CD4-positive, alpha-beta T cell treated with Interferon alpha-2 for 1 hour (primary cell): ENCODE results near the gene AJAP1.
A peak's percentile ranks its signal among the peaks of the same experiment; 100 is the strongest.

Experiments used
- DNase-seq, 2 donors: peaks; one replicate each; pipeline ENCODE4 v3.0.0-alpha.2; 2020 to 2022

The AJAP1 gene

DNA sequence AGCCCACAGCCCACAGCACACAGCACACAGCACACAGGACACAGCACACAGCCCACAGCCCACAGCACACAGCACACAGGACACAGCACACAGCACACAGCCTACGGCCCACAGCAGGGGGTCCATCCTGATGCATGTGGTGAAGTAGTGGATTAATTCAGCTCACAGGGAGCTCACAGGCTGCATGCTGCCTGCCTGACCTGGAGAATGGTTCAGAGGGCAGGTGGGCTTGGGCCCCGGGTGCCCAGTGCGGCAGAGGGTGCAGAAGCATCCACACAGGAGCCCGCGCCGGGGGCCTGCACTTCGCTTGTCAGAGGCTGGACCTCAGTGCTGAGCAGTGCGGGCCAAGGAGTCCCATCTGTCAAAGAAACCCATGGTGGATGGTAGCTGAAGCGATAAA, 21.1 kb upstream of the AJAP1 start:
- no peak for DNase-seq

DNA sequence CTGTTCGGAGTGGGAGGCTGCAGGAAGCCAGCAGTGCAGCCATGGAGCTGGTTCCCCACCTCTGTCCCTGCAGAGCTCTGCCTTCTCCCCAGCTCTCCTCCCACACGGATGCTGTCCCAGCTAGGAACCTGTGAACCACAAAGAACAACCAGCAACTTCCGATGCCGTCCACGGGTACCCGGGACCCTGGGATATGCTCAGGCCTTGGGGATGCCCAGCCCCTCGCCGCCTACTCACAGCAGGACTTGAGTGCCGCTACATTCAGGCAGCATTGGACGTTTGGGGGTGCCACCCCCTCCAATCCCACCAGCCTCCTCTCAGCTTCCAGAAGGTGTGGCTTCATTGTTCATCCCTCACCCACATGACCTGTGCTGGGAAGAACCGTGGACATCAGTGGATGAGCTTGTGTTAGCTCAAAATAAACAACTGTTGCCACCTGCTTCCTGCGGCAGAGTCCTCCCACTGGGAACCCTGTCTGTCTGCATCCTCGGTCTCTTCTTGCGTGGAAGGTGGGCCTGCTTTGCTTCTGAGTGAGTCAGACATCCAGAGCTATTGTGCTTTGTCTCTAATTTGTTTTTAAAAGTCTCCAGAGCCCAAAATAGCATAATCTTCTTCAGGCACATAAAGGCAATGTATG, 20.1 kb upstream of the AJAP1 start:
- no peak for DNase-seq

DNA sequence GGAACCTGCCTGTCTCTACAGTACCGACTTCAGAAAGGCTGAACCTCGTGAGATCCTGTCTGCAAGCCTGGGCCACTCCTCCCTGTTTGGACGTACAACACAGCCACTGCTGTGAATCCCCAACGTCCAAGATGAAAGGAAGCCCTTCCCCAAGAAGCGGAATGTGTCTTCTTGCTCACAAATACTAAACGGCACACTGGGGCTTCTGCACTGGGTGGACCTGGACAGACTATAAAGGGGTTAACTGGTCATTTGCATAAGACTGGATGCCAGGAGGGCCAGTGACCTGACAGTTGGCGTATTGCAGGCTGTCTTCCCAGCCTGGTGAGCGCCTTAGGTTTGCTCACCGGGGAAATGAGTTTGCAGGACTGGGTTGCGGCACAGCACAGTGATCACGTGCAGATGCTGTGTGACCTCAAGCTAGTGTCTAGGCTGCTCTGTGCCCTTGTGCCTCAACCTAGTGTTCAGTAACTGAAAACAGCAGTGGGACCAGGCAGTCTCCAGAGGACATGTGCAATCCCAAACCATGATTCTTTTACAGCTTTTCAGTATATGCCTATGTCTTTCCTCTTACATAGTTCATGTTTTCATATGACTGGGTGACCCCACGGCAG, 19.5 kb upstream of the AJAP1 start:
- DNase-seq: no peak

GRCh38 chr1:4636186-4636585, 18.2 kb upstream of the AJAP1 start:
- no peak for DNase-seq

GRCh38 chr1:4636644-4637380, 17.6 kb upstream of the AJAP1 start:
- no peak for DNase-seq

DNA sequence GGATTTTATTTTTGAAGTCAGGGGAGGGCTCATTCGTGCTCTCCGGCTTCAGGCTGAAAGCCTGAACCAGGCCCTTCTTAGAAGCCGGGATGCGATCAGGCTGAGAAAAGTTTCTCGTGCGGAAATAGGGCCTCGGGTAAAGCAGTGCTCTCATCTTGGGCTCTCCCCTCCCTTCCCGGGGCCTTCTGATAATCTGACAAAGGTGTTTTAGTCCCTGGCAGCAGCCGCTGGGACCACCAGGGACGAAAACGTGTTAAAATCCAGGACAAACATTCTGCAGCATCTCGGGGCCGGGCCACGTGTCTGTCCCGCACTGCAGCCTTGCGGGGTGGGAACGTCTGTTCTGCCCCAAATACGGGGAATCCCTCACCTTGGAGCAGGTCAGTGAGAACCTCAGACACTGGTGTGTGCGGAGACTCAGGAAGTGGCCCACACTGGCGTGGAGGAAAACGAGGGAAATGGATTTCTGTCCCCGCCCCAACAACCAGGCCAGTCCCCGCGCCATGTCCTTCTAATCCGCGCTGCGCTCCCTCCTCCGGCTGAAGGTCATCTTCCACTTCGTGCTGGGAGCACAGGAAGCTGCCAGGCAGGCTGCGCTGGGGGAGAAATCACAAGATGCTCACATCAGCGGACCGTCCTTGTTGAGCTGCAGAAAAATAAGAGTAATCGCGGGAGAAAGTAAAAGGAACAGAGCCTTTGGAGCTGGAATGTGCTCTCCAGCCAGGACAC, 16.6 kb upstream of the AJAP1 start:
- DNase-seq: no peak

DNA sequence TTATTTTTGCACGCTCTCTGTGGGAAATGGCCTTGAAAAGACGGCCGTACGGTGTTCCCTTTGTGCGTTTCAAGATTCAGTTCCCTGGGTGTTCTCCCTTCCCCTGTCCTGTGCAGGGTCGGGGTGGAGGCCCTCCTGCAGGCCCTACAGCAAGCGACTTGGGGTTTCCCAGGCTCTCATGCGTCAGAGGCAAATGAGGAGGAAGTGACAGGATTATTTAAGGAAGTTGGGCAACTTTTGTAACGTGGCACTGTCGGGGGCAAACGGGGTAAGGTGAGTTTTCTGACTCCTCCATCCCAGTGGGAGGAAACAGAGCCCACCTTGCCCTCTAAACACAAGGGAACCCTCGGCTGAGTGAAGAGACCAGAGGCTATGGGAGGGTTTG, 16.1 kb upstream of the AJAP1 start:
- DNase-seq: no peak

- no peak for DNase-seq
Observed at GRCh38 chr1:4640931-4641330, 13.5 kb upstream of the AJAP1 start.

- DNase-seq: no peak
Observed at GRCh38 chr1:4647391-4647790, 7.0 kb upstream of the AJAP1 start.

DNA sequence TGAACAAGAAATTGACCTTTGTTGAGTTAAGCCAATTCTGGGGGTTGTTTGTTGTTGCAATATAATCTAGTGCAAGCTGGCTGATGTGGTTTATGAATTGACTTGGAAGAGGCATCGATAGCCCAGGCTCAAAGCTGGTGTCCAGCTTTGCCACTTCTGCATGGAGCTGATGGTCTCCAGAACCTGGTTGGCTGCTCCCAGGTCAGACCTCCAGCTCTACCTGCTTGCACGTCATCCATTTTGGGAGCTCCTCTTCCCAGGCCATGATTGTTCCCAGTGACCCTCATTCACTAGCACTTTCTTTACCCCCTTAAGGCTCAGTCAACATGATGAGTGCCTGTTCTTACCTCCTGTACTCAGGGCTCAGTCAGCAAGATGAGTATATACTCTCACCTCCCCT, 5.8 kb upstream of the AJAP1 start:
- no peak for DNase-seq

- DNase-seq: no peak
Observed at GRCh38 chr1:4650481-4650880, 3.9 kb upstream of the AJAP1 start.

DNA sequence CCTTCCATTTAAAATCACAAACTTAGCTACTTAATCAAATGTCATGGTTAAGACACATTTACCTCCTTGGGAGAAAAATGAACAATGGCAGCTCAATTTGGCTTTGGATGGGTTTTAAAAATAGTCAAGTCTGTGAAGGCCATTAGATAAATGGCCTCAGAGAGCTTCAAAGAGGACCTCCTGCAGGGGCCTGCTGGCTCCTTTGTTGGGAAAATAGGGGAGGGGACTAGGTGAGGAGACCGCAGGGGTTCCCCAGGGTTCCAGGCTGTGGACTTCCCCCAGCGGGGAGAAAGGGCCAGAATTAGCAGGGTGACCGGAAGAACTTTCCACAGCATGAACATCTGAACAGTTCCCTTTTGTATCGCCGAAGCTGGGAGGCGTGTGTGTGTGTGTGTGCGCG, 3.4 kb upstream of the AJAP1 start:
- DNase-seq: no peak

GRCh38 chr1:4652631-4653327, 1.6 kb upstream of the AJAP1 start:
- peak; percentile 25 to 48 for DNase-seq

DNA sequence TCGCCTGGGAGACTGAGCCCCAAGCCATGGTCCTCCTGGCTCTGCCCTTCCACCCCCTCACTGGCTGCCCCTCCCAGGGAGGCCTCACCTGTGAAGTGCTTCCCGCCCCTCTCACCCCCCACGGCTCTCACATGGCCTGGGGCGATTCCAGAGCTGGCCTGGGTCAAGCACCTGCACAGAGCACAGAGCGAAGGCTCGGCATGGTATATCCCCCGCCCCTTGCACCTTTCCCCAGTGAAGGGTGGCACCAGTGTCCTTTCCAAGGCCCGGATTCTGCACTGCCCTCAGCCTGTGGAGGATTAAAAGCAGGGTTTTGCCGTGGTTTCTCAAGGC, 1.1 kb upstream of the AJAP1 start:
- no peak for DNase-seq

DNA sequence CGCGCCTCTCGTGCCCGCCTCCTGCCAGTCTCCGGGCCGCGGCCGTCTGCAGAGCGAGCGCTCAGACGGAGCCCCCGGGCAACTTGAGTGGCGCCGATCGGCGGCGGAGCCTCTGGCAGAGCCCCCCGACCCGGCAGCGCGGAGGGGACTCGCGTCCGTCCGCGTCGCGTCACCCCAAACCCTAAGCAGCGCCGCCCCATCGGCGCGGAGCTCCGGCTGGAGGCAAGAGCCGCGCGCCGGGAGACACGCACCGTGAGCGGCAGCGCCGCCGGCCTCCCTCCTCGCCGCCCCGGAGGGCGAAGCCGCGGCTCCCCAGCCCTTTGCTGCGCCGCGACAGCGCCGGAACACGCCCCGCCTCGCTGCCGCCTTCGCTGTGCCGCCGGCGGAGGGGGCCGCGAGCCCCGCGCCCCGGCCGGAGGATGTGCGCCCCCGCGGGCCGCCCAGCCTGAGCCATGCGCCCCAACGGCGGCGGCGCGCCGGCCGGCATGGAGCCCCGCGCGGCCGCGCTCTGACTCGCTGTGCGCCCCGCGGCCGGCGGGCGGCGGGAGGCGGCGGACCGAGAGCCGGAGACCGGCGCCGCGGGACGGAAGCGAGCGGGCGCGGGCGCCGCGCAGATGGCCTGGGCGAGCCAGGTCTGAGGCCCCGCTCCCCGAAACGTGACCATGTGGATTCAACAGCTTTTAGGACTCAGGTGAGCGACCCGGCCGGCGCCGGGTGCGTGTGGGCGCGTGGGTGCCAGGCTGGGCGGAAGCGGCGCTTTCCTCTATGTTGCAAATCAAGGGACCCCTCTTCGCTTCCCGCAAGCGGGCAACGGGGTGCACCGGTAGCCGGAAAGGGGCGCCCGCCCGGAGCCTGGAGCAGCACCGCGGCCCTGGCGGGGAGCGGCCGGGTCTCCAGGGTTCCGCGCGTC, 610 bp downstream of the AJAP1 start:
- DNase-seq: no peak

- DNase-seq: no peak
Observed at GRCh38 chr1:4655674-4656532, 1.5 kb downstream of the AJAP1 start.

- no peak for DNase-seq
Observed at GRCh38 chr1:4656533-4657140, 2.2 kb downstream of the AJAP1 start.

DNA sequence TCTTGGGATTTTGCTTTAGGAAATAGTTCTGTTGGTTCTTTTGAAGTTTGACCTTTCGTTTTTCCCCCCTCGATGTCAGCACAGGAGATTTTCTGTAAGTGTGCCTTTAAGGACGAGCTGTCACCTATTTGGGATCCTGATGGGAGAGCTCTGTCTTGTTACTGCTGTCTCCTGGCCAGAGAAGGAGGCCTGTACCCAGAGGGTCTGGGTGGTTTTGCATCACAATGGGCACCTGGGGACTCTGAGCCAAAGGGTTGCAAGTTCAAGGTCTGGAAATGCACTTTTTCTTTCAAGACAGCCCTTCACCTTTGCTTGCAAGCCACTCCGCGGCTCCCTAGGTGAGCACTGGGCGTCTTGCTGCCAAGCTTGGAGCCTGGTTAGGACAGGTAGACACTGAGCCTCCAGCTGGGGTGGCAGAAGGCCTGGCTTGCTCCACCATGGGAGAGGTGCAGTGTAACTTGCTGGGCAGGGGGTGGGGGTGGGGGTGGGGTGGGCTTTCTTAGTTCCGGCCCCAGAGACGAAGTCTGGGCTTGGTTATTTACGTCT, 2.9 kb downstream of the AJAP1 start:
- DNase-seq: no peak

GRCh38 chr1:4657960-4658541, 3.6 kb downstream of the AJAP1 start:
- no peak for DNase-seq
